HG03135 (cell line): ENCODE data around the gene IL22RA2.
A peak's percentile ranks its signal among the peaks of the same experiment; 100 is the strongest.

Experiments used
- ATAC-seq: cut with Tn5 transposase; IDR thresholded peaks from one replicate; pipeline ENCODE4 v1.9.1; 2021; ENCODE audit warnings: mild to moderate bottlenecking, moderate library complexity; ENCODE audit not compliant: unreplicated experiment

IL22RA2 gene

GRCh38 chr6:137097526-137097925 lies 75.9 kb downstream of the IL22RA2 start:
- ATAC-seq = no peak

GRCh38 chr6:137097057-137097456 lies 76.4 kb downstream of the IL22RA2 start:
- no peak for ATAC-seq

GRCh38 chr6:137095651-137096238 lies 77.7 kb downstream of the IL22RA2 start:
- ATAC-seq = peak; percentile 63

- ATAC-seq = no peak
These were observed 78.4 kb downstream of the IL22RA2 start for GRCh38 chr6:137095093-137095492.

- ATAC-seq = no peak
These were observed 78.9 kb downstream of the IL22RA2 start for GRCh38 chr6:137094411-137095008.
